GM21576 (cell line): Measurements from ENCODE around the gene SLC25A21.
"Not testable (repeated sequence)": the region's sequence is repeated elsewhere in the genome, so short reads cannot be mapped to it uniquely, and the experiment has no call there.

Source experiments
- ATAC-seq: cut with Tn5 transposase; IDR thresholded peaks from one replicate; pipeline ENCODE4 v1.9.1; 2021; ENCODE audit warnings: mild to moderate bottlenecking, moderate library complexity; ENCODE audit not compliant: unreplicated experiment

Gene SLC25A21

GRCh38 chr14:37187294-37187693 is 14.9 kb upstream of the SLC25A21 start:
- no peak for ATAC-seq

DNA sequence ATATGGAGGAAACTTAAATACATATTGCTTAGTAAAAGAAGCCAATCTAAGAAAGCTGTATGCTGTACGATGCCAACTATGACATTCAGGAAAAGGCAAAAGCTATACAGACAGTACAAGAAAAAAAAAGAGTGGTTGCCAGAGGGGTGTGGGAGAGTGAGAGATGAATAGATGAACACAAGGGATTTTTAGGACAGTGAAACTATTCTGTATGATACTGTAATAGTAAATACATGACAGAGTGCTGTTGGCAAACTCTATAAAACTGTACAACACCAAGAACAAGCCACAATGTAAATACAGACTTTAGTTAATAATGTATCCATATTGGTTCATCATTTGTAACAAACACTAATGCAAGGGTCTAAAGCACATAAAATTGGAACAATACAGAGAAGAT is 14.5 kb upstream of the SLC25A21 start:
- ATAC-seq, result no peak

DNA sequence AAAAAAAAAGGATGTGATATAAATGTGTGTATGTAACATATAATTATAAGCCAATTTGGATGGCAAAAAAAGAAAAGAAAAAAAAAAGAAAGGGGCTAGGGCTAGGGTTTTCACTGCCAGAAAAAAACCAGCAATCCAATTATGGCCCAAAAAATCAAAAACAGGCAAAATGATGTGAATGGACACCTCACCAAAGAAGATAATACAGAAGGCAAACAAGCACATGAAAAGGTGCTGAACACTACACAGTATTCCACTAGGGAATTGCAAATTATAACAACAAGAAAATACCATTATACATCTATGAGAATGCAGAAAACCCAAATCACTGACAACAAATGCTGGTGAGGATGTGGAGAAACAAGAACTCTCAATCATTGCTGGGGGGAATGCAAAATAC is 13.3 kb upstream of the SLC25A21 start:
- ATAC-seq, result no peak

DNA sequence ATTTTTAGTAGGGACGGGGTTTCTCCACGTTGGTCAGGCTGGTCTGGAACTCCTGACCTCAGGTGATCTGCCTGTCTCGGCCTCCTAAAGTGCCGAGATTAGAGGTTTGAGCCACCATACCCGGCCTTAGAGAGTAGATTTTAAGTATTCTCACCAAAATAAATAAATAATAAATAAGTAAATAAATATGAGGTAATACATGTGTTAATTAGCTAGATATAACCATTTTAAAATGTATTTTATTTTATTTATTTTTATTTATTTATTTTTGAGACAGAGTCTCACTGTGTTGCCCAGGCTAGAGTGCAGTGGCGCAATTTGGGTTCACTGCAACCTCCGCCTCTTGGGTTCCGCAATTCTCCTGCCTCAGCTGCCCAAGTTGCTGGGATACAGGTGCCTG is 12.1 kb upstream of the SLC25A21 start:
- not testable (repeated sequence) for ATAC-seq

- ATAC-seq, result no peak
Measured at GRCh38 chr14:37181441-37181840, 9.0 kb upstream of the SLC25A21 start.

DNA sequence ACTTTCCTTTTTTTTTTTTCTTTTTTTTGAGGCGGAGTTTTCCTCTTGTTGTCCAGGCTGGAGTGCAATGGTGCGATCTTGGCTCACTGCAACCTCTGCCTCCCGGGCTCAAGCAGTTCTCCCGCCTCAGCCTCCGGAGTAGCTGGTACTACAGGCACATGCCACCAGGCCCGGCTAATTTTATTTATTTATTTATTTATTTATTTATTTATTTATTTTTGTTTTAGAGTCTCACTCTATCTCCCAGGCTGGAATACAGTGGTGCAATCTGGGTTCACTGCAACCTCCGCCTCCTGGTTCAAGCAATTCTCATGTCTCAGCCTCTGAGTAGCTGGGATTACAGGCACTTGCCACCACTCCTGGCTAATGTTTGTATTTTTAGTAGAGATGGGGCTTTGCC is 8.5 kb upstream of the SLC25A21 start:
- ATAC-seq, result not testable (repeated sequence)

DNA sequence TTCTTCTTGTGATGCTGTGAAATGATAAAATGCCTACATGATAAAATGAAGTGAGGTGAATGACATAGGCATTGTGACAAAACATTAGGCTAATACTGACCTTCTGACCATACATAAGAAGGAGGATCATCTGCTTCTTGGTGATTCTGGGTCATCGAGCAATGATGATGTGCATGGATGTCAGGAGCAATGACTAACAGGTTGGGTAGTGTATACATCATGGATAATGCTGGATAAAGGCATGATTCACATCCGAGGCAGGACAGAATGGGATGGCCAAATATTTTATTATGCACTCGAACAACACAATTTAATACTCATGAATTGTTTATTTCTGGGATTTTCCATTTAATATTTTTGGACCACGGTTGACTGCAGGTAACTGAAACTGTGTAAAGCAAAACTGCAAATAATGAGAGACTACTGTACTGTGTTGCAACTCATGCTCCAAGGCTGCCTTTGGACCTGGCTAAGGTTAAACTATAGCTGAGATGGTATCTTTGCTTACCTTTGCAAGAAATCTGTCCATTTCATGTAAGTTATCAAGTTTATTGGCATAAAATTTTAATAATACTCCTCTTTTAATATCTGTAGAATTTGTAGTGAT is 7.6 kb upstream of the SLC25A21 start:
- ATAC-seq, result no peak

DNA sequence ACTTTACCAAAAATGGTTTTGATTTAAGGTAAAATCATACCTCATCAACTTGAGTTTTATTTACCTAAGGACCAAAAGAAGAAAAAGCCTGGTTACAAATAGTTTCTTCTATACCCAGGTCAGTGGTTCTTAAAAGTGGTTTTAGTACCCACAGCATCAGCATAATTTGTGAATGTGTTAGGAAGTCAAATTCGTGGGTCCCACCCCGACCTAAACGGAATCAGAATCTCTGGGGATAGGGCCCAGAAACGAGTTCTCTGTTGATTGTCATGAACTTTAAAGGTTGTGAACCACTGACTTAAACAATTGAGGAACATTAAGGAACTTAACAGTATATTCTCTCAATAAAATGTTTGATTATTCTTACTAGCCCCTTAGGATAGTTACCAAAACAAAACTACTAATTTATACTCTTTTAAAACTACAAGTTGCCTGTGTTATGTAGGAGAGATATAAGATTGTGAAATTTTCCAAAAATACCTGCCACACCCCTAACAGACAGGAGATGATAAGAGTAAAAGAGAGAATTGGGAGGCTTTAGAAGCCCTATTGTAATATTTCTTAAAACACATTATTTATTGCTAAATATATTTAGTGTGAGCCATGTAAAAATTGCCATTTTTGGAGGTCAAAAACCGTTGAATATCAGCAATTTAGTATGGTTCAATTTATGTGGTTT is 669 bp upstream of the SLC25A21 start:
- ATAC-seq, result no peak

DNA sequence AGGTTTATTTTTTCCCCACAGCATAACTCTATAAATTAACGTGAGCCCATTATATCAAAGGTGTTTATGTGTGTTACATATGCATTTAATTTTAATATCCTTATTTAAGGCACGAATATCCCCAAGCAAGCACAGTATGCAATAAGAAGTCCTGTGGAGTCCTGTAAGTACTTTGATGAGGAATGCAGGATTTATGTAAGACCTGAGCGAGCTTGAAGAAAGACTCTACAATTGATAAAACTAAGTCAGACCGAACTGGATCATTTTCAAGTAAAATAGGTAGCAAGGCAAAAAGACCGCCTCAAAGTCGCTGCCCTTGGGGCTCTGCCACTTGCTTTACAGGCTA is 755 bp downstream of the SLC25A21 start:
- ATAC-seq, result no peak

- ATAC-seq, result no peak
Measured at GRCh38 chr14:37170993-37171392, 1.4 kb downstream of the SLC25A21 start.

- no peak for ATAC-seq
Measured at GRCh38 chr14:37170237-37170636, 2.2 kb downstream of the SLC25A21 start.

GRCh38 chr14:37168721-37169120 is 3.7 kb downstream of the SLC25A21 start:
- no peak for ATAC-seq

DNA sequence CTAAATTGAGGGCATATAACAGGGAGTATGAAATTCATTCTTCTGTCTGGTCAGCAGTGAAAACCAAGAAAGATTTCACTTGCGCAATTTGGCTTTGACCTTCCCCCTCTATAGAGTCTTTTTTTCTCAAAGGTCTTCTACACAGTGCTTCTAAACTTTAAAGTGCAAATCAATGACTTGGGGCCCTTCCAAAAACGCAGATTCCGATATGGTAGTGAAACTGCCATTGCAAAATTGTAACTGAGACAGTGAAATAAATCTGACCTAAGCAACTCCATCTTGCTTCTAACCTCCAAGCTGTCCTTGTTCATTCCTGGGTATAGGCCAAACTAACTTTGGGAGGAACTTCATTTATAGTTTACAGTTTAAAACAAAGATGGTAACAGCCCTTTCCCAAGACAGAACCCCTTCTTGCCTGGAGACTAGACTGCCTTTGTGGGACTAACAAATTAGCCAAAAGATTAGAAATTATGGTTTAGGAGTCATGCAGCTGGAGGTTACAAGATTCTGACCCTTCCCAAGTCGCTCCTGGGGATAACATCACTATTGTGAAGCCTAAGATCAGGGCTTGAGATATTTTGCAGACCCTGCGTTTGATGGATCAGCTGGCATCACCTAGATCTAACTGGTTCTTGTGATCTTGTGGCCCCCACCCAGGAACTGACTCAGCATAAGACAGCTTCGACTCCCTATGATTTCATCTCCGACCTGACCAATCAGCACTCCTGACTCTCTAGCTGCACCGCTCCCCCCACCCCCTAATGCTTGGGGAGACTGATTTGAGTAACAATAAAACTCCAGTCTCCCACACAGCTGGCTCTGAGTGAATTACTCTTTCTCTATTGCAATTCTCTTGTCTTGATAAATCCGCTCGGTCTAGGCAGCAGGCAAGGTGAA is 5.0 kb downstream of the SLC25A21 start:
- no peak for ATAC-seq

- no peak for ATAC-seq
Measured at GRCh38 chr14:37165794-37166193, 6.6 kb downstream of the SLC25A21 start.

DNA sequence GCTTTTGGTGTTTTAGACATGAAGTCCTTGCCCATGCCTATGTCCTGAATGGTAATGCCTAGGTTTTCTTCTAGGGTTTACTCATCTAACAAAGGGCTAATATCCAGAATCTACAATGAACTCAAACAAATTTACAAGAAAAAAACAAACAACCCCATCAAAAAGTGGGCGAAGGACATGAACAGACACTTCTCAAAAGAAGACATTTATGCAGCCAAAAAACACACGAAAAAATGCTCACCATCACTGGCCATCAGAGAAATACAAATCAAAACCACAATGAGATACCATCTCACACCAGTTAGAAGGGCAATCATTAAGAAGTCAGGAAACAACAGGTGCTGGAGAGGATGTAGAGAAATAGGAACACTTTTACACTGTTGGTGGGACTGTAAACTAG is 10.1 kb downstream of the SLC25A21 start:
- ATAC-seq, result not testable (repeated sequence)

- ATAC-seq, result no peak
Measured at GRCh38 chr14:37157987-37158386, 14.4 kb downstream of the SLC25A21 start.

- no peak for ATAC-seq
Measured at GRCh38 chr14:37153483-37153882, 18.9 kb downstream of the SLC25A21 start.

- no peak for ATAC-seq
Measured at GRCh38 chr14:37153005-37153404, 19.4 kb downstream of the SLC25A21 start.

DNA sequence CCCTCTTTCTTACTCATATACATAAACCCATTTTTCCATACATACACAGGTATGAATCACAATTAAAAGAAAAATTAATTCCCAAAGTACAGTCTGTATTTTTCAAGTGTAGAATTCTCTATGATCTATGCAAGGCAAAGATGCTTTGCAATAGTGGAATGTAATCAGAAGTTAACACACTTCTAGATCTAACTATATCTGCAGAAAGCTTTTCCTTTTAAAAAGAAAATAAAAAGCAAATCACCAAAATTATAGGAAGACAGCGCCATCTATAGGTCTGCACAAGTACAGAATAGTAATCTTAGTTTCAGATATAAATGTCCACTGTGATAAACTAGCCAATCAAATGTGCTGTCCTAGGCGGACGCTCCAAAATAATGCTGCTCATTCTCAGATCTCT is 22.0 kb downstream of the SLC25A21 start:
- no peak for ATAC-seq

- ATAC-seq, result no peak
Measured at GRCh38 chr14:37147310-37147880, 25.0 kb downstream of the SLC25A21 start.

- not testable (repeated sequence) for ATAC-seq
Measured at GRCh38 chr14:37146438-37146837, 26.0 kb downstream of the SLC25A21 start.

- ATAC-seq, result no peak
Measured at GRCh38 chr14:37145395-37145794, 27.0 kb downstream of the SLC25A21 start.
